ENCODE measurements around the gene HYAL2. TPM values are rescaled to one million over a fixed set of nuclear protein-coding genes. Genes with fewer than 3 reads are reported as not detected.
A peak's percentile ranks its signal among the peaks of the same experiment; 100 is the strongest.
"Not testable (repeated sequence)": the region's sequence is repeated elsewhere in the genome, so short reads cannot be mapped to it uniquely, and the experiment has no call there.

The HYAL2 gene
- polyA plus RNA-seq, 1 donor, result 37.2 TPM

DNA sequence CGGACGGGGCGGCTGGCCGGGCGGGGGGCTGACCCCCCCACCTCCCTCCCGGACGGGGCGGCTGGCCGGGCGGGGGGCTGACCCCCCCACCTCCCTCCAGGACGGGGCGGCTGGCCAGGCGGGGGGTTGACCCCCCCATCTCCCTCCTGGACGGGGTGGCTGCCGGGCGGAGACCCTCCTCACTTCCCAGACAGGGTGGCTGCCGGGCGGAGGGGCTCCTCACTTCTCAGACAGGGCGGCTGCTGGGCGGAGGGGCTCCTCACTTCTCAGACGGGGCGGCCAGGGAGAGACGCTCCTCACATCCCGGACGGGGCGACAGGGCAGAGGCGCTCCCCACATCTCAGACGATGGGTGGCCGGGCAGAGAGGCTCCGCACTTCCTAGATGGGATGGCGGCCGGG, 10.5 kb downstream of the HYAL2 start:
- WGBS (ENCODE audit: insufficient coverage, low lambda C conversion rate), result no CpG with 5 or more reads among the region's 32 CpGs
- peaks cover 18% of the 10 kb centered on the region for H3K36me3 ChIP-seq (ENCODE audit: control insufficient read depth, insufficient read depth, low read length)
- peaks cover 22% of the 10 kb centered on the region for H3K9me3 ChIP-seq (ENCODE audit: control insufficient read depth, low read depth, low read length)
- not testable (repeated sequence) for DNase-seq; H3K4me1 ChIP-seq (ENCODE audit: control insufficient read depth, insufficient read depth, low read length); H3K27ac ChIP-seq (ENCODE audit: low read length); H3K27me3 ChIP-seq (ENCODE audit: control insufficient read depth, insufficient read depth, low read length); H3K4me3 ChIP-seq (ENCODE audit: low read length)

GRCh38 chr3:50304601-50305000, 17.9 kb downstream of the HYAL2 start:
- Histone ChIP-seq H3K9me3 (ENCODE audit: control insufficient read depth, low read depth, low read length) (peaks cover 22% of the 10 kb centered on the region), H3K27me3 (ENCODE audit: control insufficient read depth, insufficient read depth, low read length) (no peaks in the 10 kb centered on the region), H3K4me3 (ENCODE audit: low read length) (no peak overlapping the region), H3K27ac (ENCODE audit: low read length) (no peak overlapping the region), H3K36me3 (ENCODE audit: control insufficient read depth, insufficient read depth, low read length) (no peaks in the 10 kb centered on the region), H3K4me1 (ENCODE audit: control insufficient read depth, insufficient read depth, low read length) (peaks cover 29% of the 10 kb centered on the region)
- DNase-seq, result no peak

- no peak within 1 kb of the TSS for H3K4me3 ChIP-seq (ENCODE audit: low read length)
- H3K9me3 ChIP-seq (ENCODE audit: control insufficient read depth, low read depth, low read length), result peaks cover 11% of the 10 kb centered on the region
- H3K36me3 ChIP-seq (ENCODE audit: control insufficient read depth, insufficient read depth, low read length), result no peaks in the 10 kb centered on the region
- WGBS (ENCODE audit: insufficient coverage, low lambda C conversion rate), result no CpG with 5 or more reads among the region's 14 CpGs
- peaks cover 36% of the 10 kb centered on the region for H3K4me1 ChIP-seq (ENCODE audit: control insufficient read depth, insufficient read depth, low read length)
- DNase-seq, result peak; percentile 58 to 72
- H3K27ac ChIP-seq (ENCODE audit: low read length), result peak within 1 kb of the TSS; percentile 49
- no peaks in the 10 kb centered on the region for H3K27me3 ChIP-seq (ENCODE audit: control insufficient read depth, insufficient read depth, low read length)
These were observed 19.3 kb downstream of the HYAL2 start, which contains the start of gene HYAL1 for GRCh38 chr3:50303013-50303815. TSS of gene HYAL1 (minus strand) at chr3:50303574. CDS start at chr3:50302956, 618 bp downstream.

DNA sequence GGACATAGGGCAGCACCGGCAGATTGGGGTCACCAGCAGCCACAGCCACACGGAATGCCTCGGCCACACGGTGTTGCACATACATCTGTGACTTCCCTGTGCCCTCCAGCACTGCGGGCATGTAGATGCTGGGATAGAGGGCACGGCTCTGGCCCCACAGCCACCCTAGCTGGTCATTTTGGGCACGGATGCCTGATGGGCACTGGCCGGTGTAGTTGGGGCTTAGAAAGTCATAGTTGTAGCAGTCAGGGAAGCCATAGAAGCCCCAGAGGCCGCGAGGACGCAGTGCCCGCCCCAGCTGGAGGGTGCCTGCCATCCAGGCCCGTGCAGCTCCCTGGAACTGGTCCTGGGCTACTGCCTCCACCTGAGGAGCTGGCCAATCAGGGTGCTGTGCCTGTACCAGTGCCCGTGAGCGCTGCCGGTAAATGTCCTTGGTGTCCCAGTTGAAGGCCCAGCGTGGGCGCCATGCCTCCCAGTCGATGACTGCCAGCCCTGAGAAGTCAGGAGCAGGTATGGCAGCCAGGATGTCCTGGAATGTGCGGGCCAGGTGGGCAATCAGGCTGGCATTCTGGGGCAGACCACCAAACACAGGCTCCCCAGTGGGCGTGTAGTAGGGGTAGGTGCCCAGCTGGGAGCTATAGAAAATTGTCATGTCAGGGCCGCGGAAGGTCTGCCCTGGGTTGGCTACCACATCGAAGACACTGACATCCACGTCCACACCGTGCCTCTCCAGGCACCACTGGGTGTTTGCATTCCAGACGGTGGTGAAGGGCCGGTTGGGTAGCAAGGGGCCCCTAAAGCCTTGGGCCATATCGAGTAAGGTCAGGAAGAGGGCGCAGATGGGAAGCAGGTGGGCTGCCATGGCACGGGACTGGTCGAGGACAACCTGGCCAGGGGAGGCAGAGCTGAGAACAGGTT, 20.2 kb downstream of the HYAL2 start:
- no CpG with 5 or more reads among the region's 32 CpGs for WGBS (ENCODE audit: insufficient coverage, low lambda C conversion rate)
- Histone ChIP-seq H3K4me1 (ENCODE audit: control insufficient read depth, insufficient read depth, low read length) (peaks cover 39% of the 10 kb centered on the region), H3K27me3 (ENCODE audit: control insufficient read depth, insufficient read depth, low read length) (no peaks in the 10 kb centered on the region), H3K9me3 (ENCODE audit: control insufficient read depth, low read depth, low read length) (peaks cover 2% of the 10 kb centered on the region), H3K36me3 (ENCODE audit: control insufficient read depth, insufficient read depth, low read length) (no peaks in the 10 kb centered on the region), H3K4me3 (ENCODE audit: low read length) (no peak overlapping the region), H3K27ac (ENCODE audit: low read length) (peak overlapping the region; percentile 49)
- no peak for DNase-seq

- Histone ChIP-seq H3K27ac (ENCODE audit: low read length) (peak overlapping the region; percentile 69), H3K9me3 (ENCODE audit: control insufficient read depth, low read depth, low read length) (no peaks in the 10 kb centered on the region), H3K36me3 (ENCODE audit: control insufficient read depth, insufficient read depth, low read length) (no peaks in the 10 kb centered on the region), H3K4me1 (ENCODE audit: control insufficient read depth, insufficient read depth, low read length) (peaks cover 39% of the 10 kb centered on the region), H3K4me3 (ENCODE audit: low read length) (no peak overlapping the region), H3K27me3 (ENCODE audit: control insufficient read depth, insufficient read depth, low read length) (no peaks in the 10 kb centered on the region)
- no CpG with 5 or more reads among the region's 6 CpGs for WGBS (ENCODE audit: insufficient coverage, low lambda C conversion rate)
- DNase-seq, result no peak
These were observed 21.8 kb downstream of the HYAL2 start for GRCh38 chr3:50300681-50301254.

- peak in 1 of 2 donors; percentile 37 for DNase-seq
- H3K27ac ChIP-seq (ENCODE audit: low read length), result peak overlapping the region; percentile 69
- no peaks in the 10 kb centered on the region for H3K9me3 ChIP-seq (ENCODE audit: control insufficient read depth, low read depth, low read length)
- H3K4me3 ChIP-seq (ENCODE audit: low read length), result peak overlapping the region; percentile 47
- H3K4me1 ChIP-seq (ENCODE audit: control insufficient read depth, insufficient read depth, low read length), result peaks cover 39% of the 10 kb centered on the region
- no peaks in the 10 kb centered on the region for H3K27me3 ChIP-seq (ENCODE audit: control insufficient read depth, insufficient read depth, low read length)
- no CpG with 5 or more reads among the region's 12 CpGs for WGBS (ENCODE audit: insufficient coverage, low lambda C conversion rate)
- H3K36me3 ChIP-seq (ENCODE audit: control insufficient read depth, insufficient read depth, low read length), result no peaks in the 10 kb centered on the region
These were observed 22.4 kb downstream of the HYAL2 start for GRCh38 chr3:50299929-50300680.

DNA sequence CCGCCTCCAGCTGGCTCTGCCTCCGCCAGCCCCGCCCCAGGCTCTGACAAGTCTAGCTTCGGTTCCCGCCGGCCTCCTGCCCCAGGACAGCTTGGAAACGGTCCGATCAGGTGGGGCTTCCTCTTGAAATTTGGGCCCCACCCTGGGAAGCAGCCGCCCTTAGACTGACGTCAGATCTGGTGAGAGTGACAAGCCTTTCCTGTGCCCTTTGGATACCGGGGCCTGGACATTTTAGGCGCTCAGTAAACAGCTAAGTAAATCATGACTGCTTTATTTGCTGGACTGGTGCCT, 23.0 kb downstream of the HYAL2 start:
- H3K27ac ChIP-seq (ENCODE audit: low read length), result peak overlapping the region; percentile 69
- DNase-seq, result no peak
- peak overlapping the region; percentile 47 for H3K4me3 ChIP-seq (ENCODE audit: low read length)
- H3K4me1 ChIP-seq (ENCODE audit: control insufficient read depth, insufficient read depth, low read length), result peaks cover 39% of the 10 kb centered on the region
- H3K27me3 ChIP-seq (ENCODE audit: control insufficient read depth, insufficient read depth, low read length), result no peaks in the 10 kb centered on the region
- no CpG with 5 or more reads among the region's 12 CpGs for WGBS (ENCODE audit: insufficient coverage, low lambda C conversion rate)
- no peaks in the 10 kb centered on the region for H3K36me3 ChIP-seq (ENCODE audit: control insufficient read depth, insufficient read depth, low read length)
- no peaks in the 10 kb centered on the region for H3K9me3 ChIP-seq (ENCODE audit: control insufficient read depth, low read depth, low read length)

DNA sequence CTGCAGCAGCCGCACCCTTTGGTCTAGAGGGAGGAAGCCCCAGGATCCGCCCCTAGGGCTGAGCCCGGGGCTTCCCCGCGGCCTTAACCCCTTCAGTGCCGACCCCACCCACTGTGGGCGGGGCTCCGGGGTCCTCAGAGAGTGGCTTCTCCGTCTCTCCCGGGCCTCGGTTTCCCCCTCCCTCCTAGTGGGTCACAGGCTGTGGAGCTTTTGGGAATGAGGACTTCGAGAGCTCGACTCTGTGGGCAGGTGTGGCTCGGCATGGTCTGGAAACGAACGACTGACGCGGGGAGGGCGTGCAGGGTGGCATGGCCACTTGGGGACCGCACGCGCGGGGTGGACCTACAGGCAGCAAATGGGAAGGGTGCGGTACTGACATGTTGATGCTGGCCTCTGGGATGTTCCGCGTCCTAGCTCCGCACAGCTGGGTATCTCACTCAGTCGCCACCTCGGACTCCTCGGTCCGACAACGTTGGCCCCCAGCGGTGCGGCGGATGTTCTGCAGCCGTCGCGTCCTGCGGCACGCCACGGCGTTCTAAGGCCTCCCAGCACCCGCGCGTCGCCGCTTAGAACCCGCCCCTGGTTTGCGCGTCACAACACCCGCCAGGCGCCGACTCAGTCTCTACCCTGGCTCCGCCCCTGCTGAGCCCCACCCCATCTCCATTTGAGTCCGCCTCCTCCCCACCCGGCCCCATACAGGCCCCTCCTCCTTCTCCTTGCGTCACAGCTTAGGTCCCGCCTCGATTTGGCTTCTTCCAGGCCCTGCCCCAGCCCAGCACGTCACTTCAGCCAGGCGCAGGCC, 23.5 kb downstream of the HYAL2 start, which contains the start of the genes HYAL3 and NAA80:
HYAL3 (minus strand) TSS at position 570 of the 802 bp plus-strand sequence. CDS start 3,803 bp downstream, outside the sequence.
NAA80 (minus strand) TSS at position 570 of the 802 bp plus-strand sequence. CDS start 1,942 bp downstream, outside the sequence.
- Histone ChIP-seq H3K9me3 (ENCODE audit: control insufficient read depth, low read depth, low read length) (no peaks in the 10 kb centered on the region), H3K27me3 (ENCODE audit: control insufficient read depth, insufficient read depth, low read length) (no peaks in the 10 kb centered on the region), H3K4me3 (ENCODE audit: low read length) (peak within 1 kb of the TSS; percentile 69), H3K36me3 (ENCODE audit: control insufficient read depth, insufficient read depth, low read length) (no peaks in the 10 kb centered on the region), H3K27ac (ENCODE audit: low read length) (peak within 1 kb of the TSS; percentile 81), H3K4me1 (ENCODE audit: control insufficient read depth, insufficient read depth, low read length) (peaks cover 39% of the 10 kb centered on the region)
- DNase-seq, result peak; percentile 99 to 100
- WGBS (ENCODE audit: insufficient coverage, low lambda C conversion rate), result no CpG with 5 or more reads among the region's 61 CpGs

GRCh38 chr3:50297896-50298725, 24.4 kb downstream of the HYAL2 start:
- DNase-seq, result peak in 1 of 2 donors; percentile 35
- peaks cover 35% of the 10 kb centered on the region for H3K4me1 ChIP-seq (ENCODE audit: control insufficient read depth, insufficient read depth, low read length)
- H3K27me3 ChIP-seq (ENCODE audit: control insufficient read depth, insufficient read depth, low read length), result no peaks in the 10 kb centered on the region
- H3K27ac ChIP-seq (ENCODE audit: low read length), result peak overlapping the region; percentile 81
- WGBS (ENCODE audit: insufficient coverage, low lambda C conversion rate), result no CpG with 5 or more reads among the region's 9 CpGs
- H3K4me3 ChIP-seq (ENCODE audit: low read length), result peak overlapping the region; percentile 69
- no peaks in the 10 kb centered on the region for H3K9me3 ChIP-seq (ENCODE audit: control insufficient read depth, low read depth, low read length)
- no peaks in the 10 kb centered on the region for H3K36me3 ChIP-seq (ENCODE audit: control insufficient read depth, insufficient read depth, low read length)

Data from large intestine (tissue), 3 donors.